GM23338 (cell line): Measurements from ENCODE around the gene PTGIS. TPM values are rescaled to one million over a fixed set of nuclear protein-coding genes. Genes with fewer than 3 reads are reported as not detected.

Experiments used
- ATAC-seq: fragments of 200-7000 bp; cut with Tn5 transposase; 3 replicates; pipeline ENCODE4 v1.9.1; 2020
- DNase-seq: peaks from one replicate; pipeline ENCODE4 v3.0.0-alpha.2; 2015; ENCODE audit warnings: low spot score
- H2AFZ ChIP-seq: fragments of 200-600 bp; sonication (generic); 2 replicates; pipeline ENCODE4 v1.8.0; 2016; ENCODE audit warnings: antibody characterized with exemption, mild to moderate bottlenecking, moderate library complexity
- H3F3A ChIP-seq: fragments of 200-600 bp; sonication (generic); replicated peaks from 2 replicates; pipeline ENCODE4 v1.8.0; 2017; ENCODE audit warnings: antibody characterized with exemption, mixed run types, low read depth
- H3K27ac ChIP-seq: fragments of 200-600 bp; sonication (generic); 2 replicates; pipeline ENCODE4 v1.6.1; 2016; ENCODE audit warnings: low read depth
- H3K27me3 ChIP-seq: fragments of 200-600 bp; sonication (generic); 2 replicates; pipeline ENCODE4 v1.8.0; 2016; ENCODE audit warnings: mild to moderate bottlenecking, mixed run types, moderate library complexity; ENCODE audit not compliant: insufficient read depth
- H3K36me3 ChIP-seq: fragments of 200-600 bp; sonication (generic); 2 replicates; pipeline ENCODE4 v1.8.0; 2016; ENCODE audit warnings: mild to moderate bottlenecking; ENCODE audit not compliant: insufficient read depth
- H3K4me1 ChIP-seq: fragments of 200-600 bp; sonication (generic); 2 replicates; pipeline ENCODE4 v1.8.0; 2016; ENCODE audit warnings: mild to moderate bottlenecking, moderate library complexity; ENCODE audit not compliant: insufficient read depth
- H3K4me2 ChIP-seq: fragments of 200-600 bp; sonication (generic); 2 replicates; pipeline ENCODE4 v1.7.1; 2017; ENCODE audit warnings: mixed run types
- H3K4me3 ChIP-seq: fragments of 200-600 bp; sonication (generic); 2 replicates; pipeline ENCODE4 v1.6.1; 2016; ENCODE audit warnings: mixed run types
- H3K79me2 ChIP-seq: fragments of 200-600 bp; sonication (generic); replicated peaks from 2 replicates; pipeline ENCODE4 v1.8.0; 2017; ENCODE audit warnings: mild to moderate bottlenecking; ENCODE audit not compliant: insufficient read depth
- H3K9me2 ChIP-seq: fragments of 200-600 bp; sonication (generic); 2 replicates; pipeline ENCODE4 v1.8.0; 2017; ENCODE audit not compliant: insufficient read depth
- H4K20me1 ChIP-seq: fragments of 200-600 bp; sonication (generic); replicated peaks from 2 replicates; pipeline ENCODE4 v1.8.0; 2017; ENCODE audit warnings: mild to moderate bottlenecking; ENCODE audit not compliant: insufficient read depth
- H3K27ac Mint-ChIP-seq: 2 replicates; pipeline ENCODE4 v1.8.0; 2020; ENCODE audit warnings: inconsistent platforms, mild to moderate bottlenecking, moderate library complexity, mixed read lengths
- H3K27me3 Mint-ChIP-seq: 3 replicates; pipeline ENCODE4 v1.8.0; 2022; ENCODE audit warnings: low read depth, mild to moderate bottlenecking, moderate library complexity, mixed read lengths, inconsistent platforms; ENCODE audit not compliant: insufficient read depth, poor library complexity
- H3K36me3 Mint-ChIP-seq: 3 replicates; pipeline ENCODE4 v1.8.0; 2021; ENCODE audit warnings: low read depth, mild to moderate bottlenecking, inconsistent platforms, moderate library complexity, mixed read lengths
- H3K4me1 Mint-ChIP-seq: 3 replicates; pipeline ENCODE4 v1.8.0; 2020; ENCODE audit warnings: mild to moderate bottlenecking, inconsistent platforms, mixed read lengths
- H3K4me3 Mint-ChIP-seq: 3 replicates; pipeline ENCODE4 v1.8.0; 2021; ENCODE audit warnings: moderate library complexity, mild to moderate bottlenecking, inconsistent platforms, mixed read lengths
- H3K9me3 Mint-ChIP-seq: 3 replicates; pipeline ENCODE4 v1.8.0; 2020; ENCODE audit warnings: moderate library complexity, mild to moderate bottlenecking, inconsistent platforms, mixed read lengths
- CREB1 ChIP-seq: fragments of 250-450 bp; sonication (Bioruptor Pico); IDR thresholded peaks from 2 replicates; pipeline ENCODE4 v1.5.0; 2020; ENCODE audit warnings: low read depth, mild to moderate bottlenecking, moderate library complexity
- CTCF ChIP-seq, 2 experiments: fragments of 200-600 bp in 1 of 2; sonication (generic) in 1 of 2; conservative IDR thresholded peaks; 2 replicates each; pipeline versions ENCODE4 v1.5.1 to v1.6.1; 2016 to 2017; ENCODE audit warnings: antibody characterized with exemption in 2 of 2, low read depth in 2 of 2, mild to moderate bottlenecking in 2 of 2, moderate library complexity in 1 of 2
- EZH2 ChIP-seq: fragments of 200-600 bp; sonication (generic); IDR thresholded peaks from one replicate; pipeline ENCODE4 v1.8.0; 2017; ENCODE audit warnings: antibody characterized with exemption, mild to moderate bottlenecking, low read depth; ENCODE audit not compliant: unreplicated experiment
- EZH2phosphoT487 ChIP-seq: fragments of 200-600 bp; sonication (generic); IDR thresholded peaks from one replicate; pipeline ENCODE4 v1.8.1; 2018; ENCODE audit warnings: antibody characterized with exemption; ENCODE audit not compliant: unreplicated experiment
- JUNB ChIP-seq: IDR thresholded peaks from one replicate; pipeline ENCODE4 v1.6.1; 2016; ENCODE audit warnings: antibody characterized with exemption; ENCODE audit not compliant: unreplicated experiment
- NANOG ChIP-seq: IDR thresholded peaks from 2 replicates; pipeline ENCODE4 v1.6.1; 2016; ENCODE audit warnings: antibody characterized with exemption, borderline replicate concordance
- POLR2AphosphoS5 ChIP-seq: IDR thresholded peaks from 2 replicates; pipeline ENCODE4 v1.6.1; 2016; ENCODE audit warnings: antibody characterized with exemption, low read depth
- REST ChIP-seq: IDR thresholded peaks from one replicate; pipeline ENCODE4 v1.6.1; 2018; ENCODE audit warnings: antibody characterized with exemption; ENCODE audit not compliant: unreplicated experiment
- STAT1 ChIP-seq: IDR thresholded peaks from one replicate; pipeline ENCODE4 v1.6.1; 2016; ENCODE audit warnings: antibody characterized with exemption; ENCODE audit not compliant: unreplicated experiment
- ZNF114 ChIP-seq: fragments of 250-450 bp; sonication (Bioruptor Pico); IDR thresholded peaks from 2 replicates; pipeline ENCODE4 v1.5.0; 2020; ENCODE audit warnings: mild to moderate bottlenecking, moderate library complexity
- ZNF331 ChIP-seq: fragments of 250-450 bp; sonication (Bioruptor Pico); IDR thresholded peaks from 2 replicates; pipeline ENCODE4 v1.5.0; 2020; ENCODE audit warnings: low read depth, mild to moderate bottlenecking, moderate library complexity
- ZNF462 ChIP-seq: fragments of 250-450 bp; sonication (Bioruptor Pico); IDR thresholded peaks from 2 replicates; pipeline ENCODE4 v1.5.0; 2020; ENCODE audit warnings: mild to moderate bottlenecking, moderate library complexity
- polyA plus RNA-seq: library from polyadenylated mRNA; unstranded; fragments of >200 nt; fragmentation: Nextera tagmentation; extraction: Ambion mirVana; gene quantifications from 2 replicates; pipeline ENCODE4 v1.2.1, GENCODE V29; 2016
- total RNA-seq: library from RNA; depleted of rRNA; stranded (reverse); fragments of >200 nt; shearing (Covaris generic); gene quantifications from 2 replicates; pipeline ENCODE4 v1.2.3, GENCODE V29; 2014
- TF ChIP-seq, protein P1 (sequence below): IDR thresholded peaks from 2 replicates; pipeline ENCODE4 v1.6.1; 2016; ENCODE audit warnings: antibody characterized with exemption

Gene PTGIS
- total and polyA plus RNA-seq, 2 experiments from 2014 or later = 6.6 to 28.7 TPM

GRCh38 chr20:49566401-49567364, 1.3 kb downstream of the PTGIS start:
- Mint-ChIP-seq H3K27me3 (peaks cover 19% of the 10 kb centered on the region), H3K36me3 (peaks cover 9% of the 10 kb centered on the region), H3K4me3 (peak overlapping the region; percentile 73), H3K4me1 (peaks cover 42% of the 10 kb centered on the region), H3K27ac (no peak overlapping the region), H3K9me3 (no peaks in the 10 kb centered on the region)
- Histone ChIP-seq H3K27me3 (no peaks in the 10 kb centered on the region), H2AFZ (no peak overlapping the region), H4K20me1 (no peaks in the 10 kb centered on the region), H3K27ac (no peak overlapping the region), H3K4me3 (peak overlapping the region; percentile 89), H3K9me2 (no peaks in the 10 kb centered on the region), H3K4me1 (peaks cover 43% of the 10 kb centered on the region), H3K36me3 (no peaks in the 10 kb centered on the region), H3K79me2 (peaks cover 41% of the 10 kb centered on the region), H3F3A (0 out of 2 replicates have a peak, but pooled peaks cover 8% of the 10 kb centered on the region), H3K4me2 (peak overlapping the region; percentile 93)
- DNase-seq (no peak), ATAC-seq (no peak)
- no peak for TF ChIP-seq CTCF (conservative IDR thresholded peaks at IDR 0.05; ENCODE audit: low read depth in 2 of 2)
- no peak for TF ChIP-seq EZH2phosphoT487
- TF ChIP-seq STAT1 = no peak
- TF ChIP-seq ZNF331 (CRISPR knock-in tag) = no peak
- no peak for TF ChIP-seq ZNF462
- TF ChIP-seq CREB1 (CRISPR knock-in tag) = no peak
- TF ChIP-seq JUNB = no peak
- no peak for TF ChIP-seq EZH2
- TF ChIP-seq, protein P1, sequence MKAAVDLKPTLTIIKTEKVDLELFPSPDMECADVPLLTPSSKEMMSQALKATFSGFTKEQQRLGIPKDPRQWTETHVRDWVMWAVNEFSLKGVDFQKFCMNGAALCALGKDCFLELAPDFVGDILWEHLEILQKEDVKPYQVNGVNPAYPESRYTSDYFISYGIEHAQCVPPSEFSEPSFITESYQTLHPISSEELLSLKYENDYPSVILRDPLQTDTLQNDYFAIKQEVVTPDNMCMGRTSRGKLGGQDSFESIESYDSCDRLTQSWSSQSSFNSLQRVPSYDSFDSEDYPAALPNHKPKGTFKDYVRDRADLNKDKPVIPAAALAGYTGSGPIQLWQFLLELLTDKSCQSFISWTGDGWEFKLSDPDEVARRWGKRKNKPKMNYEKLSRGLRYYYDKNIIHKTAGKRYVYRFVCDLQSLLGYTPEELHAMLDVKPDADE = no peak
- TF ChIP-seq REST = no peak
- TF ChIP-seq POLR2AphosphoS5 = no peak
- no peak for TF ChIP-seq ZNF114 (CRISPR knock-in tag)
- TF ChIP-seq NANOG = no peak
